BJ (cell line): Measurements from ENCODE around the gene KRT84. TPM values are rescaled to one million over a fixed set of nuclear protein-coding genes. Genes with fewer than 3 reads are reported as not detected.

Source experiments
- CTCF ChIA-PET: fragments of 350-600 bp; formaldehyde crosslinking; extraction: SDS; loops from one replicate; lab custom pipeline; 2021; ENCODE audit warnings: antibody characterized with exemption, inconsistent platforms; lab: Yijun Ruan, JAX
- POLR2A ChIA-PET: fragments of 300-600 bp; sonication (Branson Sonifier 250); formaldehyde crosslinking; extraction: SDS; loops from one replicate; lab custom pipeline; 2021; ENCODE audit warnings: antibody characterized with exemption; lab: Charles Lee
- DNase-seq: peaks from one replicate; pipeline ENCODE4 v3.0.0-alpha.2; 2011; ENCODE audit warnings: low read depth
- H3K27me3 ChIP-seq: 2 replicates; pipeline ENCODE4 v1.6.0; 2011; ENCODE audit warnings: low read length; ENCODE audit not compliant: control insufficient read depth, insufficient read depth
- H3K36me3 ChIP-seq: 2 replicates; pipeline ENCODE4 v1.5.1; 2011; ENCODE audit warnings: low read length; ENCODE audit not compliant: control insufficient read depth, insufficient read depth
- H3K4me3 ChIP-seq: 2 replicates; pipeline ENCODE4 v1.5.1; 2011; ENCODE audit warnings: low read depth, mild to moderate bottlenecking, control low read depth, low read length
- polyA plus RNA-seq: library from polyadenylated mRNA; depleted of rRNA; stranded (reverse); fragments of >200 nt; gene quantifications from 2 replicates; pipeline ENCODE4 v1.2.3, GENCODE V29; 2011
- TF ChIP-seq, protein P1 (sequence below): IDR thresholded peaks from 2 replicates; pipeline ENCODE4 v1.5.1; 2011; ENCODE audit warnings: low read depth, mild to moderate bottlenecking, control low read depth, inconsistent platforms, low read length, moderate library complexity; ENCODE audit not compliant: insufficient read depth

The KRT84 gene
- polyA plus RNA-seq, 1 experiment: not detected

DNA sequence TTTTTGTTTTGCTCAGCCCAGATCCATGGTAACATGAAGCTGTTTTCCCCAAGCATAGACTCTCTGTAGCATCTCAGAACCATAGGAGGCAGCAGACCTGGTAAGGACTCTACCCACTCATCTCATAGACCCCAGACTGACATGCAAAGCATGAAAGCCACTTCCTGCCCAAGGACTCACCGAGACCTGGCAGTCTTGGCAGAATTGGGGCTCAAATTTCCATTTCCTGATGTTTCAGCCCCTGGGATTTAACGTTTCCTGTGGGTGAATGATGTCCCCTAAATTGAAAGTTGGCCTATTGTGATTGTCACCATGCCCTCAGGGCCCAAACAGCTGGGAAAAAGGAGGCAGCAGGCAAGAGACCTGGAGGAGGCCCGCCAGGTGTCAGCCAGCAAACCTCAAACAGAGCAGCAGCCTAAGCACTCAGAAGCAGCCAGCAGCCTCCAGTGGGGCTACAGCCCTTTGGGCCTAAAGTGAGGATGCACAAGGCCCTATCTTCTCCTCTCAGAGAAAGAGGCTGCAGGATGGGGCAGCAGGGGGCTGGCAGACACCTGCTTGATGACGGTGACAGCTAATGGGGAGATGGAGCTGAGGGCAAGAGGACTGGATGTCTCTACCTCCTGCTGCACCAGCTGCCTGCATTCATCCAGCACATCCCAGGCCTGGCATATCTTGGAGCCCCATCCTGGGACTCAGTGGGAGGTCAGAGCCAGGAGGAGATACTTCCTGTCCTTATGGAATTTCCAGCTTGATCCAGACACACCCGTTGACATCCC, 26.7 kb downstream of the KRT84 start:
- H3K36me3 ChIP-seq: no peaks in the 10 kb centered on the region
- POLR2A ChIA-PET: no interaction called here
- CTCF ChIA-PET: interaction anchor here (0.9 to 1.6 kb wide), 3 partner anchors 14 to 521 kb away, joined by 3 to 6 read pairs (median 4); no protein-coding TSS in a partner anchor
- H3K27me3 ChIP-seq: peaks cover 4% of the 10 kb centered on the region; the same call in 1 of the 2 replicates
- TF ChIP-seq, protein P1, sequence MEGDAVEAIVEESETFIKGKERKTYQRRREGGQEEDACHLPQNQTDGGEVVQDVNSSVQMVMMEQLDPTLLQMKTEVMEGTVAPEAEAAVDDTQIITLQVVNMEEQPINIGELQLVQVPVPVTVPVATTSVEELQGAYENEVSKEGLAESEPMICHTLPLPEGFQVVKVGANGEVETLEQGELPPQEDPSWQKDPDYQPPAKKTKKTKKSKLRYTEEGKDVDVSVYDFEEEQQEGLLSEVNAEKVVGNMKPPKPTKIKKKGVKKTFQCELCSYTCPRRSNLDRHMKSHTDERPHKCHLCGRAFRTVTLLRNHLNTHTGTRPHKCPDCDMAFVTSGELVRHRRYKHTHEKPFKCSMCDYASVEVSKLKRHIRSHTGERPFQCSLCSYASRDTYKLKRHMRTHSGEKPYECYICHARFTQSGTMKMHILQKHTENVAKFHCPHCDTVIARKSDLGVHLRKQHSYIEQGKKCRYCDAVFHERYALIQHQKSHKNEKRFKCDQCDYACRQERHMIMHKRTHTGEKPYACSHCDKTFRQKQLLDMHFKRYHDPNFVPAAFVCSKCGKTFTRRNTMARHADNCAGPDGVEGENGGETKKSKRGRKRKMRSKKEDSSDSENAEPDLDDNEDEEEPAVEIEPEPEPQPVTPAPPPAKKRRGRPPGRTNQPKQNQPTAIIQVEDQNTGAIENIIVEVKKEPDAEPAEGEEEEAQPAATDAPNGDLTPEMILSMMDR: no peak
- DNase-seq: no peak
- H3K4me3 ChIP-seq: no peak overlapping the region

DNA sequence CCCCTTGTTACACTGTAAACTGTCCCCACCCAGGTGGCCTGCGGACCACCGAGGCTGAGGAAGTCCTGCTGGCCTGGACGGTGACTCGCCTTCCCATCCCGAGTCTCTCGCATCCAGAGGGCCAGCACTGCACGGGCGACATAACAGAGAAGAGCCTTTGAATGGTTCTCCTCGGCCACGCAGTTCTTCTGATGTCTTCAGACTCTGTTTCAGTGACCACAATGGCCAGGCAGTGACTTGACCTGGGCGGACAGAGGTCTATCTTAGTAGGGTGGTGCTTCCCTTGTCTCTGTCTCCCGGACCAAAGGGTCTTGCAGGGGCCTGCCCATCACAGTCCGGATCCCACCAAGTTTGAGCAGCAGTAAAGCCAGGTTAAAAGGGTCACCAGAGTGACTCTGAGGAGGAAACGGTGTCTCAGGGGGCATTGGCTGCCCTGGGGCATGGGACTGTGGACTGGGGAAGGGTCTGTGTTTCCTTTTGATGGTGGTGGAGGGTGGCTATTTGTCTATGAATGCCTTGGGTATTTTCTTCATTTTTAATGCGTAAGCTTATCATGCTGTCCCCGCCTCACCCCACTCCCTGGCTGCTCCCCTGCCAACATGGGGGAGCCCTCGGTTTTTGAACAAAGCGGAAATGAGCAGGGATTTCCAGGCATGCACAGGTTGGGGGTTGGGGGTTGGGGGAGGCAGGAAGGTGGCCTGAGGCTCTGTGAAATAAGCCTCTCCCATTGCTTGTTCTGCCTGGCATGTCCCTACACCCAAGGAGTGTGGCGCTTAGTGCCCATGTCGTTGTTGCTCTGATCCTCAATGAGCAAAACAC, 28.5 kb downstream of the KRT84 start:
- ChIA-PET CTCF (no interaction called here), POLR2A (no interaction called here)
- no peak overlapping the region for H3K4me3 ChIP-seq
- TF ChIP-seq, protein P1: no peak
- peaks cover 3% of the 10 kb centered on the region; the same call in 1 of the 2 replicates for H3K27me3 ChIP-seq
- DNase-seq: no peak
- no peaks in the 10 kb centered on the region for H3K36me3 ChIP-seq

DNA sequence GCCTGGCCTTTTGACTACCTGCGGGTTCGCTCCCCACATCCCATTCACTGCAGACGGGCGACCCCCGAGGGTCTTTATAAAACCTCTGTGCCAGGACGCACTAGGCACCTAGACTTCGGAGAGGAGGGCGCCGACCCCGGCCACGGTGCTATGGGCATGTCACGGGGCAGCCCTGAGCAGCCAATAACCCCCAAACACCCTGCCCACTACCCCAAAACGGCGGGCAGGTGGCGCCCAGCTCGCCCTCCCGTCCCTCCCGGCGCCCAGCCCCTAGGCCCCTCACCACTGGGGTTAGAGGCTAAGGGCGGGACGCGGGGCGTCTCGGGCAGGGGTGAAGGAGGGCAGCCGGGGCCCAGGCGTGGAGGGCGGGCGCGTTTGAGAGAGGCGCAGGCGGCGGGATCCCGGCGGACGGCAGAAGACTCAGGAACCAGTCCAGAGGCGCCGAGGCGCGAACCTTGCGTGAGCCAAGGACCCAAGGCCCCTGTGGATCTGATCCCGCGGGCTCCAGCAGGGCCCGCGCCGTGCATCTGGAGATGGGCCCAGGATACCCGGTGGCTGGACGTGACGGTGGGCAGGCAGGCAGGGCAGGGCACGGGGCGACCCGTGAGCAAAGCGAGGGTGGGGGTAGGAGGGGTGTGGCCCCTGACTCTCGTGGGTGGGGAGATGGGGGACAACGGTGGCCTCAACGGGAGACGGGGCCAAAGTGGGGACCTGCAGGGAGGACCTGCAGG, 29.3 kb downstream of the KRT84 start:
- TF ChIP-seq, protein P1: no peak
- Histone ChIP-seq H3K36me3 (no peaks in the 10 kb centered on the region), H3K4me3 (no peak overlapping the region), H3K27me3 (peaks cover 6% of the 10 kb centered on the region)
- no peak for DNase-seq
- POLR2A ChIA-PET: no interaction called here
- CTCF ChIA-PET: interaction anchor here (1.3 to 1.7 kb wide), 2 partner anchors 12 to 16 kb away, joined by 4 read pairs; no protein-coding TSS in a partner anchor

DNA sequence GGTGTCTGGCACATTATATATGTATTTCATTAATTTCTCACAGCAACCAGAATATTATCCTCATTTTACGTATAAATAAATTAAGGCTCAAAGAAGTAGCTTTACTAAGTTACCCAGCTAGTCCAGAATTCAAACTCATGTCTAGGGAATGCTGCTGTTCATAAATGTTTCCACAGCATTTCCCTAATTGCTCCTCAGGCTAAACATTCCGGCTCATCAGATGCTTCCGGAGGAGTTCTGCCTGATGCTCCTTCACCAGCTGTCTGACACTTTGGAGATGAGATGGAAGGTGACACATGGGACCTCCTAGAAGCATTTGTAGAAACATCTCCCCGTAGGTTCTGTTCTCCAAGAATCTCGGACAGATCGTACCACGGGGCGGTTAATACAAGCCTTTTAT, 30.3 kb downstream of the KRT84 start:
- Histone ChIP-seq H3K27me3 (peaks cover 13% of the 10 kb centered on the region), H3K4me3 (no peak overlapping the region), H3K36me3 (no peaks in the 10 kb centered on the region)
- TF ChIP-seq, protein P1: no peak
- ChIA-PET CTCF (interaction anchor here (0.8 to 1.7 kb wide), 6 partner anchors 10 to 28 kb away, joined by 3 to 4 read pairs (median 3); no protein-coding TSS in a partner anchor), POLR2A (interaction anchor here (0.6 kb wide), 1 partner anchor 157 kb away, joined by 4 read pairs; no protein-coding TSS in a partner anchor)
- DNase-seq: peak; percentile 18
